AG04449 (cell line): ENCODE data around the gene PFKL.

Experiments
- CTCF ChIA-PET: fragments of 350-600 bp; formaldehyde crosslinking; extraction: SDS; loops from one replicate; lab custom pipeline; 2021; ENCODE audit warnings: antibody characterized with exemption; lab: Yijun Ruan, JAX
- POLR2A ChIA-PET: fragments of 400-600, 350-600 bp; formaldehyde crosslinking; extraction: SDS; loops from one replicate; lab custom pipeline; 2020; ENCODE audit warnings: antibody characterized with exemption, inconsistent platforms; lab: Yijun Ruan, JAX
- DNase-seq: peaks from one replicate; pipeline ENCODE4 v3.0.0-alpha.2; 2010; ENCODE audit warnings: low read depth, low spot score
- H3K4me3 ChIP-seq: 2 replicates; pipeline ENCODE4 v1.5.1; 2011; ENCODE audit warnings: low read depth, mild to moderate bottlenecking, control low read depth, low read length
- TF ChIP-seq, protein P1 (sequence below): IDR thresholded peaks from one replicate; pipeline ENCODE4 v1.5.1; 2011; ENCODE audit warnings: mild to moderate bottlenecking, moderate library complexity, low read length, control low read depth, inconsistent platforms; ENCODE audit not compliant: insufficient read depth; ENCODE audit errors: missing control alignments

Gene PFKL

DNA sequence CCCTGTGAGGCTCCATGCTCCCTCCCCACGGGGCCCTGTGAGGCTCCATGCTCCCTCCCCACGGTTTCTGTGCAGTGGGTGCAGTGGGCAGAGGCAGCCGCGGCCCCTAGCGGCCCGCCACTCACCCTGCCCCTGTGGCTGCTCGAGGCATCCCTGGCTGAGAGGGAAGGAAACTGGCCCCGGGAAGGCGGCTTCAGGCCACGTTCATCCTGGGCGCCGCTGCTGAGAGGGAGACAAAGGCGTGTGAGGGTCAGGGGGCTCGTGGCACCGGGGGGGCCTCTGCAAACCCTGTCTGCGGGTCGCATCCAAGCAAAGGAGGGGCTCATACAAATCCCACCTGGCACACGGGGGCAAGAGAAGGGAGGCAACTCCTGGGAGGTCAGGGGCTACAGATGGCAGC, 30.8 kb downstream of the PFKL start:
- ChIA-PET POLR2A (no interaction called here), CTCF (no interaction called here)
- DNase-seq: no peak
- H3K4me3 ChIP-seq: no peak overlapping the region
- TF ChIP-seq, protein P1, sequence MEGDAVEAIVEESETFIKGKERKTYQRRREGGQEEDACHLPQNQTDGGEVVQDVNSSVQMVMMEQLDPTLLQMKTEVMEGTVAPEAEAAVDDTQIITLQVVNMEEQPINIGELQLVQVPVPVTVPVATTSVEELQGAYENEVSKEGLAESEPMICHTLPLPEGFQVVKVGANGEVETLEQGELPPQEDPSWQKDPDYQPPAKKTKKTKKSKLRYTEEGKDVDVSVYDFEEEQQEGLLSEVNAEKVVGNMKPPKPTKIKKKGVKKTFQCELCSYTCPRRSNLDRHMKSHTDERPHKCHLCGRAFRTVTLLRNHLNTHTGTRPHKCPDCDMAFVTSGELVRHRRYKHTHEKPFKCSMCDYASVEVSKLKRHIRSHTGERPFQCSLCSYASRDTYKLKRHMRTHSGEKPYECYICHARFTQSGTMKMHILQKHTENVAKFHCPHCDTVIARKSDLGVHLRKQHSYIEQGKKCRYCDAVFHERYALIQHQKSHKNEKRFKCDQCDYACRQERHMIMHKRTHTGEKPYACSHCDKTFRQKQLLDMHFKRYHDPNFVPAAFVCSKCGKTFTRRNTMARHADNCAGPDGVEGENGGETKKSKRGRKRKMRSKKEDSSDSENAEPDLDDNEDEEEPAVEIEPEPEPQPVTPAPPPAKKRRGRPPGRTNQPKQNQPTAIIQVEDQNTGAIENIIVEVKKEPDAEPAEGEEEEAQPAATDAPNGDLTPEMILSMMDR: no peak

DNA sequence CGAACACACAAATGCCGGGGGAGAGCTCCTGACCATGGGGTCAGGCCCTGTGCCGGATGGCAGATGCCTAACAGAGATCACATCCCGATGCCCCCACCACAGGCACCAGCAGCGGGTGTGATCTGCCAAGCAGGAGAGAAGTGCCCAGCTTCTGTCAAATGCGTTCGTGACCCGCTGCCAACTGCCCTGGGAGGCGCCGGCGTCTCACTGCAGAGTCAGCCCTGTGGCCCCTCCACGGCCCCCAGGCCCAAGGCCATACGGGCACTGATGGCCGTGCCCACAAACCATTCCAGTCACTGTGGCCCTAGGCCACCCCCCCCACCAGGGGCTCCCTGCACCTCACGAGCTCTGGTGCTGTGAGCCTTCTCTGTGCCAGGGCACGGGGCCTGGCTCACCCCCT, 31.4 kb downstream of the PFKL start:
- no peak overlapping the region for H3K4me3 ChIP-seq
- CTCF ChIA-PET: interaction anchor here (0.9 kb wide), 1 partner anchor 11 kb away, joined by 3 read pairs; no protein-coding TSS in a partner anchor
- POLR2A ChIA-PET: no interaction called here
- no peak for DNase-seq
- TF ChIP-seq, protein P1: no peak

DNA sequence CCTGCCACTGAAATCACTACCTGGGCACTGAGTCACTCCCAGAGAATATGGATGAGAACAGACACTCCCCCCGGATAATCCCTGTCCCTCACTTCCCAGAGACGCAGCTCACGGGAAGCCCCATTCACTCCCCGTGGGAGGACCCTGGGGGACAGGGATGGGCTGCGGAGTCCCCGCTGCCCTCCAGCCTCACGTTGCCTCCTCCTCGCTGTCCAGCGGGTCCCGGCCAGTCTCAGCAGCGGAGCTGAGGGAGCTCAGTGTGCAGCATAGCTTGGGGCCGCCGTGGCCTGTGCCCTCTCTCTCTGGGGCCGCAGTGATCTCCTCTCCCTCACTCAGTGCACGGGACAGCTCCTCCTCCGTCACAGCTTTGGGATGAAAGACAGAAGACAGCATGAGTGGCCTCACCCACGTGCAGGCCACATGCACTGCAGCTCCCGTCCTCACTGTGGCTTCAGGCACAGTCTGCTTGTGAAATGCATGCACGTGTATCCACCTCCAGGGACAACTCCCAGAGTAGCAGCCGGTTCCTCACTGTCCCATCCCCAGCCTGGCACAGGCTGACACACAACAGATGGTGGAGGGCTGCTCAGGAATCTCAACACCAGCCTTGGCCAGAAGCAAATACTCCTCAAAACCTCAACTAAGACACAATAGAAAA, 31.9 kb downstream of the PFKL start:
- POLR2A ChIA-PET: no interaction called here
- CTCF ChIA-PET: interaction anchor here (0.9 kb wide), 1 partner anchor 12 kb away, joined by 3 read pairs; no protein-coding TSS in a partner anchor

DNA sequence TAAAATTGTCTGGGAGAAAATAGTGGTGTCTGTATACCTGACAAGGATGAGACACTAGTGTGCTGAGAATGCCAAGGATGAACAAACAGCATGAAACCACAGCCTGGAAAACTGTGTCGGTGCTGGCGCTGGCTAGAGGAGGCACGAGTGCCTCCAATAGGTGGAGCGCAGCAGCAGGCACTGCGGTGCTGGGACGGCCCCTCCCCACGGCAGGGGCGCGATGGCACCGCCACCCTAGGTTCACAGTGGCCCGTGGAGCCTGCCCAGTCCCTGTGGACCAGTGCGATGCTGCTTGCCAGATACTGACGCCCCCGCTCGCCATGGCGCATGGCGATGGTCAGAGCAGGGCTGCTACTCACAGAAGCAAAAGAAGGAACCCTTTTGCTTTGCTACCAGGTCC, 32.5 kb downstream of the PFKL start:
- TF ChIP-seq, protein P1: no peak
- CTCF ChIA-PET: no interaction called here
- no peak for DNase-seq
- POLR2A ChIA-PET: no interaction called here
- H3K4me3 ChIP-seq: no peak overlapping the region

More for the DNA sequence above, 31.9 kb downstream of the PFKL start:
- no peak overlapping the region for H3K4me3 ChIP-seq
- DNase-seq: no peak
- TF ChIP-seq, protein P1: no peak

DNA sequence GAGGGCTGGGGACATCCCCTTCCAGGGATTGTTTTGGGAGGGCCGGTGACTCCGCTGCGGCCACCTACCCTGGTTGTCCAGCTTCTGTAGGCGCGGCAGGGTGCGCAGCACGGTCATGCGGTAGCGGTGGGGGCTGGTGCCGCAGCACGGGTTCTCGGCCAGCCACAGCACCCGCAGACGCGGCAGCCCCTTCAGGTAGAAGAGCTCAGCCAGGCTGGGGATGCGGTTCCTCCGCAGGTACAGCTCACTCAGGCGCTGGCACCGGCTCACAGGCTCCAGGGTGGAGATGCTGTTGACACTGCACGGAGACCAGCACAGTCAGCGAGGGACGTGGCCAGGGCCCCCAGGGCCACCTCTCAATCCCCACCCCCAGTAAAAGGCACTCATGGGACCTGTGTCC, 33.1 kb downstream of the PFKL start:
- CTCF ChIA-PET: no interaction called here
- TF ChIP-seq, protein P1: no peak
- POLR2A ChIA-PET: no interaction called here

DNA sequence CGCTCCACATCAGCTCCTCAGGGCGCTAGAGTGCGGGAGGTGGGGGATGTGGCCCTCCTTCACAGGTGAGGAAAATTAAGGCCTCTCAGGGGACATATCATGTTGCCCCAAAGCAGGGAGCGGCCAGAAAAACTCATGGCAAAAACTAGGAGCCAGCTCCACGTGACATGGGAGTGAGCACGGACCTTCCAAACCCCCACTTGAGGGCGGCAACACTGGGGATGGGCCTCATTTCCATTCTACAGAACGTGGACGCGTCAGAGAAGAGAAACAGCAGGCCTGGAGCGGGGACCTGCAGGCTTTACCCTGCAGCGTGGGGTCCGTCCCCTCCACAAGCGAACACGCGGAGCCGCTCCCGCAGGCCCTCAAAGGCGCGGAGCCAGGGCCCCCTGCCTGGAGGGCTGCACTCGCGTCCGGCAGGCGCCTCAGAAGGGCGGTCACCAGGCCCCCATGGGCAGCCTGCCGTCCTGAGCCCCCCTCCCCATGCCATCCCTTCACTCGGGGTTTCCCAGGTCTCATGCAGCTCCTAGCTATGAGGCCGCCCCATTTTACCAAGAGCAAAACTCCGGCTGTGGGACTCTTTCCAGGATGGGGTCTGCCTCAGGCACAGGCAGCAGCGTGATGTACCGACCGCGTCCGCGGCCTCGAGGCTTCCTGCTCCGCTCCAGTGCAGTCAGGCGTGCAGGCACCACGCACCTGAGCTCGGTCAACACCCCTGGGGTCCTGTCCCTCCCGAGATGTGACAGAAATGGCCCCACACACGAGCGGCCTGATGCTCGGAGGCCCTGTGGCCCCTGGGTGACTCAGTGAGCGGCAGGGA, 33.9 kb downstream of the PFKL start:
- H3K4me3 ChIP-seq: no peak overlapping the region
- TF ChIP-seq, protein P1: no peak
- CTCF ChIA-PET: no interaction called here
- DNase-seq: no peak
- POLR2A ChIA-PET: interaction anchor here (1.0 kb wide), 1 partner anchor 15 kb away, joined by 4 read pairs; no protein-coding TSS in a partner anchor

More for the DNA sequence above, 33.1 kb downstream of the PFKL start:
- no peak for DNase-seq
- H3K4me3 ChIP-seq: no peak overlapping the region
